Effector memory CD4-positive, alpha-beta T cell (primary cell): ENCODE results near the gene FAM234B.
"Not testable (repeated sequence)": the region's sequence is repeated elsewhere in the genome, so short reads cannot be mapped to it uniquely, and the experiment has no call there.

Experiments used
- DNase-seq, 3 donors: peaks; one replicate each; pipeline ENCODE4 v3.0.0-alpha.2; 2020
- H3K27ac ChIP-seq: 2 replicates; pipeline ENCODE4 v1.7.0; 2013; ENCODE audit warnings: mild to moderate bottlenecking, low read length, moderate library complexity; ENCODE audit not compliant: insufficient read depth, poor library complexity, severe bottlenecking
- H3K27me3 ChIP-seq: replicated peaks from 2 replicates; pipeline ENCODE4 v1.7.0; 2013; ENCODE audit warnings: mild to moderate bottlenecking, low read length; ENCODE audit not compliant: insufficient read depth, control insufficient read depth, poor library complexity, severe bottlenecking
- H3K36me3 ChIP-seq: 2 replicates; pipeline ENCODE4 v1.7.0; 2013; ENCODE audit warnings: mild to moderate bottlenecking, low read length, moderate library complexity; ENCODE audit not compliant: control insufficient read depth, insufficient read depth
- H3K4me1 ChIP-seq: 2 replicates; pipeline ENCODE4 v1.7.0; 2013; ENCODE audit warnings: low read length, mild to moderate bottlenecking; ENCODE audit not compliant: control insufficient read depth, insufficient read depth, poor library complexity, severe bottlenecking
- H3K4me3 ChIP-seq: 2 replicates; pipeline ENCODE4 v1.7.0; 2013; ENCODE audit warnings: low read length, low read depth, mild to moderate bottlenecking; ENCODE audit not compliant: insufficient read depth, poor library complexity, severe bottlenecking
- H3K9me3 ChIP-seq: 2 replicates; pipeline ENCODE4 v1.7.0; 2013; ENCODE audit warnings: mild to moderate bottlenecking, low read length, moderate library complexity; ENCODE audit not compliant: control insufficient read depth

Gene FAM234B

DNA sequence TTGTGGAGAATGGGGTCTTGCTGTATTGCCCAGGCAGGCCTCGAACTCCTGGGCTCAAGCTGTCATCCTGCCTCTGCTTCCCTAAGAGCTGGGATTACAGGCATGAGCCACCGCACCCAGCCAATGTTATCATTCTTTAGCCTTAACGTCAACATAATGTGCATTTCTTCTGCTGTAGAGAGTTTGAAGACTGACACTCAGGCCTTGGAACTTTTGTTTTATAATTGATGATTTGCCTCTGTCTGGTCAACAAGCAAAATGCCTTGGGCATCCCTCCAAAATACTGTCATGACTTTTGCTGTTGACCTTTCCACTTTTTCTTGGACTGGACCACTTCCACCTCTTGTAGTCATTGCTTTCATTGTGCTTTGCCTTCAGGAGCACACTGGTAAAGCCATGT is 29.0 kb downstream of the FAM234B start:
- H3K4me3 ChIP-seq: no peak overlapping the region
- peaks cover 4% of the 10 kb centered on the region for H3K36me3 ChIP-seq
- H3K4me1 ChIP-seq: no peaks in the 10 kb centered on the region
- no peaks in the 10 kb centered on the region for H3K9me3 ChIP-seq
- no peaks in the 10 kb centered on the region for H3K27me3 ChIP-seq
- H3K27ac ChIP-seq: no peak overlapping the region
- DNase-seq: no peak

DNA sequence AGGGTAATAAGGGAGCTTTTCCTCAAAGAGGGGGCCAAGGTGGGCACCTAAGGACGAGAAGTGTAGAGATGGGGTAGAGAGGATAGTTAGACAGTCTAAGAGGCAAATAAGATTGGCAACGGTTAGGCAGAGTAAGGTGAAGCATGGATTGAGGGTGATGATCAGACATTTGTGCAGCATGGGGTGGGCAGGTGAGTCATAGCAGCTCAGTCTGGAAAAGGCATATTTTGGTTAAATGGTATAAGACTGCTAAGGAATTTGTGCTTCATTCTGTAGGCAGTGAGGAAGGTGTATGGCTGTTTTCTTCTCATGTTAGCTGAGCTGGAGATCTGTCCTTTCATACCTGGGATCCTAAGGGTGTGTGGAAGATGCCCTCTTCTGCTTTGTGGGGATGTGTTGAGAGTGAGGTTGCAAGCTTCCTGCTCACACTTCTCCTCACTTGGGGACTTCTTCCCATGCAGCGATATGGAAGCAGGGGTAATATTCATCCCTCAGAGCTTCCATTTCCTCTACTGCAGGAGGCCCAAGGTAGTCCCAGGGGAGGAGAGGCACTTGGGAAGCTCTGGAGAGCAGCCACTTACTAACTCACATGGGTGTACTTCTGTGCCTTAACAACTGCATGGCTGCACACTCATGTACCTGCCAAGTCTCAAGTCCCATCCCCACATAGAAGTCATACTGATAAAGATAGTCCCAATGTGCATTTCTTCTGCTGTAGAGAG is 30.4 kb downstream of the FAM234B start:
- DNase-seq: no peak
- Histone ChIP-seq H3K27me3 (no peaks in the 10 kb centered on the region), H3K36me3 (peaks cover 4% of the 10 kb centered on the region)

DNA sequence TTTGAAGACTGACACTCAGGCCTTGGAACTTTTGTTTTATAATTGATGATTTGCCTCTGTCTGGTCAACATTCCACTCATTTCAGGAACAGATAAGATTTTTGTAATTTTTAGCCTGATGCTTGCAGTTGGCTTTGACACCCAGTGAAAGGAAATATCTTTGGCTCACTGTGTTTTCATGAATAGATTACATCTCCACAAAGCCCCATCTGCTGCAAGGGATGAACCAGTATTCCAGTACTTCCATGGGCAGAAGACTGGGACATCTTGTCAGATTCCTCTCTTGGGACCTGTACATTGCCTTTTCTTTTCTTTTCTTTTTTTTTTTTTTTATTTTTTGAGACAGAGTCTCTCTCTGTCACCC is 30.9 kb downstream of the FAM234B start:
- H3K9me3 ChIP-seq: no peaks in the 10 kb centered on the region
- no peaks in the 10 kb centered on the region for H3K4me1 ChIP-seq
- no peaks in the 10 kb centered on the region for H3K27me3 ChIP-seq
- no peak for DNase-seq
- H3K4me3 ChIP-seq: no peak overlapping the region
- H3K27ac ChIP-seq: no peak overlapping the region
- H3K36me3 ChIP-seq: peaks cover 4% of the 10 kb centered on the region

More for the DNA sequence above, 30.4 kb downstream of the FAM234B start:
- Histone ChIP-seq H3K4me1 (no peaks in the 10 kb centered on the region), H3K9me3 (no peaks in the 10 kb centered on the region), H3K27ac (no peak overlapping the region), H3K4me3 (no peak overlapping the region)

DNA sequence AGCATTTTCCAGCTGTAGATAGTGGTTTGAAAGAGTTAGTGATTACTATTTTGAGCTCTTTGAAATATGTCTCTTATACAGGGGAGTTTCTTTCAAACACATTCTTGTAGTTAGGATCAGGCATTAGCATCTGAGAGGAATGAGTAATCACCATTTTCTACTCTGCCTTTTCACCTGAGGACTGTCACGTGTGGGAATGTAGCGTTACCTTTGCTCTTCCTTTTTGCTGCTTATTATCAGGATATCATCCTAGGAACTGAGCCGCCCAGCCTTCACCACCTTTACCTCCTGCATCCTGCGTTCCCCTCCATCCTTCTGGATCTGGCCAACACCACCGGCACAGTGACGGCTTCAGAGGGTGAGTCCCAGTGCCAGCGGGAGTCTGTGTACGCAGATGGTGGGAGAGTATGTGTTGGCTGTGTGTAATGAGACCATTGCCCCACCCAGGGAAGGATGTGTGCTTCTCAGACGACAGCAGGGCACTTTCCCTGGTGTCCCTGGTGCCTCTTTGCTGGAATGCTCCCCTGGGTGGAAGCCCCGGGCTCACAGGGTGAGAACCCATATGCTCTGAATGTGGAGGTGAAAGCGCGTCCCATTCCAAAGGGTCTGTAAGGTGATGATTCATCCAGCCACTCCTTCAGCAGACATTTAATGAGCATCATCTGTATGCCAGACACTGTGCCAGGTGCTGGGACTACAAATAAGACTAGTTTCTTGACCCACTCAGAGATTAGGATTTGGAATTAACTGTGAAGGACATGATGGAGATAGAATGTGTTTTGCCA is 31.8 kb downstream of the FAM234B start:
- Histone ChIP-seq H3K4me1 (no peaks in the 10 kb centered on the region), H3K27me3 (no peaks in the 10 kb centered on the region), H3K27ac (no peak overlapping the region), H3K36me3 (no peaks in the 10 kb centered on the region), H3K4me3 (no peak overlapping the region), H3K9me3 (no peaks in the 10 kb centered on the region)
- DNase-seq: no peak

DNA sequence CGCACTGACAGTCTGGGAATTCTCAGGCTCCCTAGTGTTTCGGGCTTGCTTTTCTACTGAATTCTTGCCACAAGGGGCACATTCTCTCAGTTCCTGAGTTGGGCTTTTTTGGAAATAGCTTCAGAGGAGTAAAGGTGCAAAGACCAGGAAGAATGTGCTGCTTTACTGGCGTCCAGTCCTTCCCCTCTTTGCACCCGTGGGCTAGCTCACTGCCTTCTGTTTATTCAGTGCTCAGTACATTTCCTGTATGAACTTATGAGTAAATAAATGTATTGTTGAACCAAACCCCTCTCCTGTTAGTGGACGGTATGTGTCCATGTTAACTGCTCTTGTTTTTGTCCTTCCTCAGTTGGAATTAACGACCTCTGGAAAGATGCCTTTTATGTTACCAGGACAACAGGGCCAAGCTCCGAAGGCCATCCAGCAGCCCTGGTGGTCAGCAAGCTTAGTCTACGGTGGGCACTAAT is 35.3 kb downstream of the FAM234B start:
- no peaks in the 10 kb centered on the region for H3K9me3 ChIP-seq
- no peaks in the 10 kb centered on the region for H3K4me1 ChIP-seq
- H3K36me3 ChIP-seq: no peaks in the 10 kb centered on the region
- H3K27ac ChIP-seq: no peak overlapping the region
- no peaks in the 10 kb centered on the region for H3K27me3 ChIP-seq
- DNase-seq: no peak
- H3K4me3 ChIP-seq: no peak overlapping the region

- DNase-seq: no peak
- no peaks in the 10 kb centered on the region for H3K27me3 ChIP-seq
- H3K4me1 ChIP-seq: no peaks in the 10 kb centered on the region
- H3K4me3 ChIP-seq: no peak overlapping the region
- no peak overlapping the region for H3K27ac ChIP-seq
- H3K36me3 ChIP-seq: no peaks in the 10 kb centered on the region
- no peaks in the 10 kb centered on the region for H3K9me3 ChIP-seq
These were observed 36.1 kb downstream of the FAM234B start for GRCh38 chr12:13080266-13080665.

GRCh38 chr12:13082861-13083260 is 38.7 kb downstream of the FAM234B start:
- Histone ChIP-seq H3K9me3 (no peaks in the 10 kb centered on the region), H3K36me3 (no peaks in the 10 kb centered on the region), H3K4me1 (no peaks in the 10 kb centered on the region), H3K4me3 (no peak overlapping the region), H3K27ac (no peak overlapping the region), H3K27me3 (no peaks in the 10 kb centered on the region)
- DNase-seq: no peak

GRCh38 chr12:13083638-13084037 is 39.5 kb downstream of the FAM234B start:
- not testable (repeated sequence) for DNase-seq, H3K4me1 ChIP-seq

DNA sequence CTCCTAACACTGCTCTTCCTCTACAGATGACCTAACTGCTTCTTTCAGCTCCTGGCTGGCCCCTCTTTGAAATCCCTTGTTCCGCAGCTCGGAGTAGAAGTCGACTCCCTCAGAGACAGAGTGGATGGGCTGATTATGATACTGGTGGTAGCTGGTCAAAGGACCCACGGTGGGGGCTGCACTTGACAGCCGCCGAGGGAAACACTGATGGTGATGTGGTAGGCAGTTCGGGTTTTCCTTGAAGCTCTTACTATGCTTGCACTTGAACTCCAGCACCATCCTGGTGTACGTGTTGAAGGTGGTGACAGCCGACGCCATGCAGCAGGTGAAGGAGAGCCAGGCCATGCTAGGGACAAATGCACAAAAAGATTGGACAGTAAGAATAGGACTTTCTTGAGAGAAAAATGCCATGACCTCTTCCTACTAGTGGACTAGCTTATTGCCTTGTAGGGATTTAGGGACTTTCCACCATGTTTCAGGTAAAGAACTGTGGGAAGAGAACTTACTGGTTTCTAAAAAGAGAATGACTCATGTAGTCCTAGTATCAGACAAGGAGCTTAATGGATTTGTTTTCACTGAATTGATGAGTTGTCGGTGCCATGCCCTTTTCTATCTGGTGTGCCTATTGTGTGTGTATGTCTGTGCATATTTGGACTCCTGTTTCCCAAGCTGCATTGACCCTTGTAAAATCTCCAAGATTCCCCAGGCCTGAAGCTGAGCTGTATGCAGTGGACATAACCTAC is 40.9 kb downstream of the FAM234B start:
- no peak overlapping the region for H3K27ac ChIP-seq
- H3K9me3 ChIP-seq: no peaks in the 10 kb centered on the region

More at GRCh38 chr12:13083638-13084037, 39.5 kb downstream of the FAM234B start:
- not testable (repeated sequence) for H3K27me3 ChIP-seq, H3K36me3 ChIP-seq, H3K9me3 ChIP-seq, H3K4me3 ChIP-seq, H3K27ac ChIP-seq

More for the DNA sequence above, 40.9 kb downstream of the FAM234B start:
- Histone ChIP-seq H3K27me3 (no peaks in the 10 kb centered on the region), H3K4me1 (no peaks in the 10 kb centered on the region), H3K36me3 (no peaks in the 10 kb centered on the region), H3K4me3 (no peak overlapping the region)
- no peak for DNase-seq
